Endothelial cell of umbilical vein (primary cell): ENCODE data around the gene STIM1. TPM values are rescaled to one million over a fixed set of nuclear protein-coding genes. Genes with fewer than 3 reads are reported as not detected.

Experiments
- BruUV-seq: library from RNA; stranded (reverse); fragments of 400-500 nt; replicated peaks from 2 replicates; lab custom pipeline; 2021; lab: Mats Ljungman, UMichigan
- CTCF ChIA-PET: fragments of 300-600, 350-600 bp; sonication (Branson Sonifier 250); formaldehyde crosslinking; loops from one replicate; lab custom pipeline; 2021; ENCODE audit warnings: antibody characterized with exemption, inconsistent platforms; lab: Charles Lee
- POLR2A ChIA-PET: fragments of 300-600, 350-600 bp; sonication (Branson Sonifier 250); formaldehyde crosslinking; loops from one replicate; lab custom pipeline; 2021; ENCODE audit warnings: antibody characterized with exemption, inconsistent platforms; lab: Charles Lee
- DNase-seq: peaks from one replicate; pipeline ENCODE4 v3.0.0-alpha.2; 2011; ENCODE audit warnings: low read depth, low spot score
- FAIRE-seq: peaks from 2 replicates; lab custom pipeline; 2011; peaks lifted over from hg19 to GRCh38; lab: Jason Lieb, UNC
- H2AFZ ChIP-seq: 2 replicates; pipeline ENCODE4 v1.6.0; 2012; ENCODE audit warnings: low read depth, low read length, control low read depth, inconsistent platforms
- H3K27ac ChIP-seq: 2 replicates; pipeline ENCODE4 v1.5.1; 2011; ENCODE audit warnings: low read depth, mild to moderate bottlenecking, control low read depth, low read length, moderate library complexity; ENCODE audit not compliant: insufficient read depth
- H3K27me3 ChIP-seq, 2 experiments: 2 replicates each; pipeline versions ENCODE4 v1.6.0 to v1.6.1; 2011; ENCODE audit warnings: low read length in 2 of 2, mixed read lengths in 1 of 2; ENCODE audit not compliant: control insufficient read depth in 2 of 2, insufficient read depth in 2 of 2
- H3K36me3 ChIP-seq, 2 experiments: 2 replicates in 1 of 2; 3 replicates in 1 of 2; pipeline ENCODE4 v1.5.1; 2011; ENCODE audit warnings: low read length in 2 of 2, mild to moderate bottlenecking in 1 of 2, moderate library complexity in 1 of 2; ENCODE audit not compliant: control insufficient read depth in 2 of 2, insufficient read depth in 2 of 2; ENCODE audit errors: extremely low read depth in 1 of 2
- H3K4me1 ChIP-seq: 3 replicates; pipeline ENCODE4 v1.5.1; 2011; ENCODE audit warnings: mild to moderate bottlenecking, low read length; ENCODE audit not compliant: control insufficient read depth, insufficient read depth; ENCODE audit errors: extremely low read depth
- H3K4me2 ChIP-seq: 2 replicates; pipeline ENCODE4 v1.6.1; 2011; ENCODE audit warnings: low read length, control low read depth, mixed read lengths; ENCODE audit not compliant: insufficient read depth
- H3K4me3 ChIP-seq, 3 experiments: fragments of 200-600 bp in 1 of 3; sonication (generic), shearing (Covaris generic) in 1 of 3; replicated peaks in 1 of 3; 2 replicates each; pipeline ENCODE4 v1.5.1; 2011 to 2016; ENCODE audit warnings: control low read depth in 3 of 3, low read length in 3 of 3, mild to moderate bottlenecking in 2 of 3, inconsistent platforms in 1 of 3, low read depth in 1 of 3, moderate library complexity in 1 of 3; ENCODE audit not compliant: insufficient read depth in 1 of 3
- H3K79me2 ChIP-seq: 2 replicates; pipeline ENCODE4 v1.6.0; 2012; ENCODE audit warnings: low read length, inconsistent platforms; ENCODE audit not compliant: control insufficient read depth, insufficient read depth
- H3K9ac ChIP-seq: replicated peaks from 2 replicates; pipeline ENCODE3; 2011; ENCODE audit warnings: low read length, control low read depth; ENCODE audit not compliant: insufficient read depth; ENCODE audit errors: extremely low read depth
- H3K9me1 ChIP-seq: replicated peaks from 3 replicates; pipeline ENCODE4 v1.6.0; 2011; ENCODE audit warnings: mild to moderate bottlenecking, low read length; ENCODE audit not compliant: control insufficient read depth, insufficient read depth; ENCODE audit errors: extremely low read depth
- H3K9me3 ChIP-seq: replicated peaks from 2 replicates; pipeline ENCODE4 v1.5.1; 2012; ENCODE audit warnings: low read length, inconsistent platforms; ENCODE audit not compliant: control insufficient read depth, insufficient read depth
- H4K20me1 ChIP-seq: replicated peaks from 2 replicates; pipeline ENCODE3; 2011; ENCODE audit warnings: mild to moderate bottlenecking, low read length; ENCODE audit not compliant: control insufficient read depth, insufficient read depth; ENCODE audit errors: extremely low read depth
- EZH2 ChIP-seq: IDR thresholded peaks from 2 replicates; pipeline ENCODE4 v1.6.1; 2012; ENCODE audit warnings: borderline replicate concordance, low read depth, mild to moderate bottlenecking, moderate library complexity, low read length, inconsistent platforms; ENCODE audit not compliant: severe bottlenecking
- FOS ChIP-seq: IDR thresholded peaks from 2 replicates; pipeline ENCODE4 v1.6.1; 2011; ENCODE audit warnings: mild to moderate bottlenecking, low read length, moderate library complexity, borderline replicate concordance; ENCODE audit not compliant: insufficient read depth
- GATA2 ChIP-seq: IDR thresholded peaks from 2 replicates; pipeline ENCODE4 v1.7.0; 2011; ENCODE audit warnings: low read depth, mild to moderate bottlenecking, moderate library complexity, mixed read lengths, low read length; ENCODE audit not compliant: insufficient read length, insufficient read depth
- JUN ChIP-seq: IDR thresholded peaks from 2 replicates; pipeline ENCODE4 v1.6.1; 2011; ENCODE audit warnings: borderline replicate concordance, low read depth; ENCODE audit not compliant: insufficient read length, insufficient read depth
- MYC ChIP-seq: IDR thresholded peaks from one replicate; pipeline ENCODE4 v1.6.1; 2011; ENCODE audit warnings: mild to moderate bottlenecking, low read depth, low read length
- POLR2A ChIP-seq: IDR thresholded peaks from 2 replicates; pipeline ENCODE4 v1.6.1; 2012; ENCODE audit warnings: low read depth, mild to moderate bottlenecking, control low read depth, low read length
- POLR2AphosphoS5 ChIP-seq: IDR thresholded peaks from 2 replicates; pipeline ENCODE4 v1.6.1; 2012; ENCODE audit warnings: low read depth, mild to moderate bottlenecking, control low read depth, low read length, moderate library complexity; ENCODE audit not compliant: insufficient read depth
- dilution Hi-C: fragments of 300-500 bp; cut with MboI; formaldehyde crosslinking; loops from one replicate; pipeline ENCODE4 v1.15.0; 2019; ENCODE audit warnings: low sequenced_read_pairs; ENCODE audit not compliant: extremely low pct_ligation_motif_present
- intact Hi-C: fragments of 100-400 bp; cut with micrococcal nuclease; formaldehyde crosslinking; loops from one replicate; pipeline ENCODE4 v1.10.0; 2022
- polyA plus RNA-seq, 4 experiments: library from polyadenylated mRNA; depleted of rRNA in 3 of 4; stranded (reverse) in 3 of 4; unstranded in 1 of 4; fragments of >200 nt; gene quantifications; 2 replicates each; pipeline versions ENCODE4 v1.2.1 to v1.2.3, GENCODE V29; 2011 to 2012; ENCODE audit warnings: missing spikeins in 1 of 4
- total RNA-seq: library from RNA; stranded (reverse); gene quantifications from 2 replicates; pipeline ENCODE4 v1.2.3, GENCODE V29; 2021
- TF ChIP-seq, protein P1 (sequence below), 2 donors: IDR thresholded peaks; 1 replicate in 1 of 2; 2 replicates in 1 of 2; pipeline ENCODE4 v1.5.1; 2011; ENCODE audit warnings: low read length in 2 of 2, mild to moderate bottlenecking in 2 of 2, moderate library complexity in 2 of 2, control low read depth in 1 of 2, inconsistent platforms in 1 of 2, low read depth in 1 of 2; ENCODE audit not compliant: insufficient read depth in 1 of 2; ENCODE audit errors: extremely low read depth in 1 of 2
- TF ChIP-seq, protein P2 (sequence below): IDR thresholded peaks from 2 replicates; pipeline ENCODE4 v1.6.1; 2011; ENCODE audit not compliant: insufficient read depth, insufficient read length

The STIM1 gene
- total and polyA plus RNA-seq, 2 donors (not counting 3 experiments of a cell fraction or from before 2014, with no cell fraction given), result 32.7 to 33.4 TPM

DNA sequence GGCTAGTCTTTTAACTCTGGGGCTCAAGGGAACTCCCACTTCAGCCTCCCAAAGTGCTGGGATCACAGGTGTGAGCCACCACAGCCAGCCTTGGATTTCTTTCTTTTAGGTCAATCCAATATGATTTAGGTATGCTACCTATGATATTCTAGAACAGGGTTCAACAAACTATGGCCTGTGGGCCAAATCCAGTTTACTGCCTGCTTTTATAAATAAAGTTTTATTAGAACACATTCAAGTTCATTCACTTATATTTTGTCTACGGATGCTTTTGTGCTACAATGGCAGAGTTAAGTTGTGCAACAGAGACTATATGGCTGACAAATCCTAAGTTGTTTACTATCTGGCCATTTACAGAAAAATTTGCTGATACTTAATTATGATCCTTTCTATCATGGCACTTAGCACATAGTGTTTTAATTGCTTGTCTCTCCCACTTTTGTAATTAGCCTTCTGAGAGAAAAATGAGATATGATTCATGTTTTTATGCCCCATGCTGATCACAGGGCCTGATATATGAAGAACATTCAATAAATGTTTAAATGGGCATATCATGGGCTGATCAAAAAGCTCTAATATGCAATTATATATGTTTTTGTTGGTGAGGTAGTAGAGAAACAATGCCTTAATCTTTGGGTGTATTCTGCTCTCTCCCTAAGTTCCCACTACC is 109.6 kb downstream of the STIM1 start:
- H3K27me3 ChIP-seq, result no peaks in the 10 kb centered on the region
- TF ChIP-seq MYC (no peak), POLR2AphosphoS5 (no peak), JUN (no peak), EZH2 (no peak), POLR2A (no peak), GATA2 (no peak), FOS (no peak)
- TF ChIP-seq, protein P1, sequence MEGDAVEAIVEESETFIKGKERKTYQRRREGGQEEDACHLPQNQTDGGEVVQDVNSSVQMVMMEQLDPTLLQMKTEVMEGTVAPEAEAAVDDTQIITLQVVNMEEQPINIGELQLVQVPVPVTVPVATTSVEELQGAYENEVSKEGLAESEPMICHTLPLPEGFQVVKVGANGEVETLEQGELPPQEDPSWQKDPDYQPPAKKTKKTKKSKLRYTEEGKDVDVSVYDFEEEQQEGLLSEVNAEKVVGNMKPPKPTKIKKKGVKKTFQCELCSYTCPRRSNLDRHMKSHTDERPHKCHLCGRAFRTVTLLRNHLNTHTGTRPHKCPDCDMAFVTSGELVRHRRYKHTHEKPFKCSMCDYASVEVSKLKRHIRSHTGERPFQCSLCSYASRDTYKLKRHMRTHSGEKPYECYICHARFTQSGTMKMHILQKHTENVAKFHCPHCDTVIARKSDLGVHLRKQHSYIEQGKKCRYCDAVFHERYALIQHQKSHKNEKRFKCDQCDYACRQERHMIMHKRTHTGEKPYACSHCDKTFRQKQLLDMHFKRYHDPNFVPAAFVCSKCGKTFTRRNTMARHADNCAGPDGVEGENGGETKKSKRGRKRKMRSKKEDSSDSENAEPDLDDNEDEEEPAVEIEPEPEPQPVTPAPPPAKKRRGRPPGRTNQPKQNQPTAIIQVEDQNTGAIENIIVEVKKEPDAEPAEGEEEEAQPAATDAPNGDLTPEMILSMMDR (IDR thresholded peaks at IDR 0.05; ENCODE audit: extremely low read depth in 1 of 2, insufficient read depth in 1 of 2, low read depth in 1 of 2, low read length in 2 of 2), result no peak
- TF ChIP-seq, protein P2, sequence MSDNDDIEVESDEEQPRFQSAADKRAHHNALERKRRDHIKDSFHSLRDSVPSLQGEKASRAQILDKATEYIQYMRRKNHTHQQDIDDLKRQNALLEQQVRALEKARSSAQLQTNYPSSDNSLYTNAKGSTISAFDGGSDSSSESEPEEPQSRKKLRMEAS, result no peak
- H3K4me1 ChIP-seq, result no peaks in the 10 kb centered on the region
- dilution Hi-C loops, result no loop called here
- CTCF ChIA-PET, result no interaction called here
- H3K79me2 ChIP-seq, result no peaks in the 10 kb centered on the region
- no peak overlapping the region for H3K4me3 ChIP-seq
- no peak overlapping the region for H3K9ac ChIP-seq
- no peak for FAIRE-seq
- H3K4me2 ChIP-seq, result no peak overlapping the region
- H4K20me1 ChIP-seq, result no peaks in the 10 kb centered on the region
- H3K9me3 ChIP-seq, result no peaks in the 10 kb centered on the region
- no peaks in the 10 kb centered on the region for H3K9me1 ChIP-seq
- no peak for DNase-seq
- H2AFZ ChIP-seq, result no peak overlapping the region
- no peaks in the 10 kb centered on the region for H3K36me3 ChIP-seq
- BruUV-seq, result no TSS peak
- intact Hi-C loops, result no loop called here
- H3K27ac ChIP-seq, result no peak overlapping the region
- POLR2A ChIA-PET, result no interaction called here
